Caco-2 (cell line): ENCODE results near the gene RFX4. TPM values are rescaled to one million over a fixed set of nuclear protein-coding genes. Genes with fewer than 3 reads are reported as not detected.
"Not testable (repeated sequence)": the region's sequence is repeated elsewhere in the genome, so short reads cannot be mapped to it uniquely, and the experiment has no call there.

Experiments used
- BruUV-seq: library from RNA; stranded (reverse); fragments of 400-500 nt; replicated peaks from 2 replicates; lab custom pipeline; 2021; lab: Mats Ljungman, UMichigan
- CTCF ChIA-PET: fragments of 300-600 bp; sonication (Branson Sonifier 250); formaldehyde crosslinking; loops from one replicate; lab custom pipeline; 2022; ENCODE audit warnings: antibody characterized with exemption; lab: Charles Lee
- POLR2A ChIA-PET: fragments of 300-600 bp; sonication (Branson Sonifier 250); formaldehyde crosslinking; loops from one replicate; lab custom pipeline; 2022; ENCODE audit warnings: antibody characterized with exemption; lab: Charles Lee
- DNase-seq, 2 experiments: peaks; one replicate each; pipeline versions ENCODE4 v3.0.0 to v3.0.0-alpha.2; 2020 to 2022
- H3K27me3 ChIP-seq: replicated peaks from 2 replicates; pipeline ENCODE4 v1.6.0; 2011; ENCODE audit warnings: low read length; ENCODE audit not compliant: control insufficient read depth, insufficient read depth
- H3K36me3 ChIP-seq: 2 replicates; pipeline ENCODE4 v1.5.1; 2011; ENCODE audit warnings: low read length; ENCODE audit not compliant: control insufficient read depth, insufficient read depth
- H3K4me1 ChIP-seq: fragments of 250-450 bp; sonication (Bioruptor Pico); 2 replicates; pipeline ENCODE4 v1.5.1; 2020; ENCODE audit warnings: mild to moderate bottlenecking
- H3K4me3 ChIP-seq: 2 replicates; pipeline ENCODE4 v1.5.1; 2011; ENCODE audit warnings: low read depth, mild to moderate bottlenecking, control low read depth, low read length
- H3K9me3 ChIP-seq: fragments of 250-450 bp; sonication (Bioruptor Pico); 2 replicates; pipeline ENCODE4 v1.5.1; 2020; ENCODE audit warnings: mild to moderate bottlenecking, moderate library complexity
- H3K27ac Mint-ChIP-seq: one replicate; pipeline ENCODE4 v1.8.0; 2022; ENCODE audit warnings: mixed read lengths; ENCODE audit not compliant: unreplicated experiment
- H3K27me3 Mint-ChIP-seq: one replicate; pipeline ENCODE4 v1.8.0; 2022; ENCODE audit warnings: mixed read lengths; ENCODE audit not compliant: insufficient read depth, unreplicated experiment
- H3K36me3 Mint-ChIP-seq: one replicate; pipeline ENCODE4 v1.8.0; 2022; ENCODE audit warnings: mild to moderate bottlenecking, mixed read lengths; ENCODE audit not compliant: insufficient read depth, unreplicated experiment
- H3K4me1 Mint-ChIP-seq: one replicate; pipeline ENCODE4 v1.8.0; 2022; ENCODE audit warnings: low read depth, mixed read lengths; ENCODE audit not compliant: unreplicated experiment
- H3K4me3 Mint-ChIP-seq: one replicate; pipeline ENCODE4 v1.8.0; 2022; ENCODE audit warnings: mild to moderate bottlenecking, moderate library complexity, mixed read lengths; ENCODE audit not compliant: unreplicated experiment
- H3K9me3 Mint-ChIP-seq: one replicate; pipeline ENCODE4 v1.8.0; 2022; ENCODE audit warnings: mixed read lengths; ENCODE audit not compliant: unreplicated experiment
- CTCF ChIP-seq, 2 experiments: fragments of 200-600 bp in 1 of 2; IDR thresholded peaks; 1 replicate in 1 of 2; 2 replicates in 1 of 2; pipeline versions ENCODE4 v1.5.1 to v1.8.0; 2011 to 2022; ENCODE audit warnings: antibody characterized with exemption in 1 of 2, control low read depth in 1 of 2, inconsistent platforms in 1 of 2, low read depth in 1 of 2, low read length in 1 of 2, mild to moderate bottlenecking in 1 of 2, moderate library complexity in 1 of 2; ENCODE audit not compliant: insufficient read depth in 1 of 2, severe bottlenecking in 1 of 2, unreplicated experiment in 1 of 2
- intact Hi-C: fragments of 100-400 bp; cut with micrococcal nuclease; formaldehyde crosslinking; loops from one replicate; pipeline ENCODE4 v1.10.0; 2022; ENCODE audit not compliant: unreplicated experiment
- total RNA-seq: library from RNA; stranded (reverse); gene quantifications from 2 replicates; pipeline ENCODE4 v1.2.3, GENCODE V29; 2022

Gene RFX4
- total RNA-seq, 1 experiment from 2014 or later, result not detected

- Histone ChIP-seq H3K9me3 (no peaks in the 10 kb centered on the region), H3K27me3 (no peaks in the 10 kb centered on the region), H3K36me3 (no peaks in the 10 kb centered on the region), H3K4me3 (no peak overlapping the region), H3K4me1 (no peaks in the 10 kb centered on the region)
- Mint-ChIP-seq H3K4me1 (no peaks in the 10 kb centered on the region), H3K9me3 (no peaks in the 10 kb centered on the region), H3K27ac (no peak overlapping the region), H3K27me3 (no peaks in the 10 kb centered on the region), H3K4me3 (no peak overlapping the region), H3K36me3 (no peaks in the 10 kb centered on the region)
- DNase-seq, result no peak
- intact Hi-C loops, result no loop called here
- ChIA-PET CTCF (no interaction called here), POLR2A (no interaction called here)
- TF ChIP-seq CTCF (IDR thresholded peaks at IDR 0.05; ENCODE audit: insufficient read depth in 1 of 2, low read depth in 1 of 2, low read length in 1 of 2, severe bottlenecking in 1 of 2, unreplicated experiment in 1 of 2), result no peak
- BruUV-seq, result no TSS peak
Observed at GRCh38 chr12:106724934-106725333, 142.1 kb downstream of the RFX4 start.

- DNase-seq, H3K27me3 Mint-ChIP-seq, H3K9me3 ChIP-seq, H3K4me3 ChIP-seq, H3K36me3 ChIP-seq, H3K4me1 Mint-ChIP-seq, H3K27ac Mint-ChIP-seq, H3K9me3 Mint-ChIP-seq, H3K36me3 Mint-ChIP-seq, POLR2A ChIA-PET, H3K27me3 ChIP-seq, H3K4me3 Mint-ChIP-seq, H3K4me1 ChIP-seq, BruUV-seq, intact Hi-C loops, CTCF ChIA-PET: not testable (repeated sequence)
Observed at GRCh38 chr12:106726603-106727202, 143.9 kb downstream of the RFX4 start.

DNA sequence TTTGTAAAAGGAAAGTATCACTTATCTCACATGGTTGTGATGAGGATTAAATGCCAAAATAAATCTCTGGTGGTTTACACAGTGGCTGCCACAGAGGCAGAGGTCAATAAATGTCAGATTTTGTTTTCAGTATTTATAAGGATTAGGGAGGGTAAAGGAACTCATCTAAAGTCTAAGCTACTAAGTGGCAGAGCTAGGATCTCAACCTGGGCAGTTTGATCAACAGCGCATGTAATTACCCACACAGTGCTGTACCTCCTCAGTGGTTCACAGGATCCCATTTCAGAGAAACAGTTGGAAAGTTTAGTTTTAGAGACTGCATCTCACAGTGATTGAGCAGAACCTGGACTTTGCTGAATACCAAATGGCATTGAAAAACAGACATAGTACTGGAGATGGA lies 146.8 kb downstream of the RFX4 start:
- H3K9me3 ChIP-seq, result no peaks in the 10 kb centered on the region
- ChIA-PET CTCF (no interaction called here), POLR2A (no interaction called here)
- no peak for DNase-seq
- intact Hi-C loops, result no loop called here
- H3K4me3 ChIP-seq, result no peak overlapping the region
- Mint-ChIP-seq H3K9me3 (no peaks in the 10 kb centered on the region), H3K36me3 (no peaks in the 10 kb centered on the region), H3K4me3 (no peak overlapping the region), H3K4me1 (no peaks in the 10 kb centered on the region), H3K27me3 (no peaks in the 10 kb centered on the region), H3K27ac (no peak overlapping the region)
- no peaks in the 10 kb centered on the region for H3K4me1 ChIP-seq
- H3K27me3 ChIP-seq, result no peaks in the 10 kb centered on the region
- no TSS peak for BruUV-seq
- no peaks in the 10 kb centered on the region for H3K36me3 ChIP-seq
- TF ChIP-seq CTCF (IDR thresholded peaks at IDR 0.05; ENCODE audit: insufficient read depth in 1 of 2, low read depth in 1 of 2, low read length in 1 of 2, severe bottlenecking in 1 of 2, unreplicated experiment in 1 of 2), result no peak
